Mesendoderm (in vitro differentiated cells): ENCODE measurements around the gene KIF16B.

Experiments
- DNase-seq: peaks from one replicate; pipeline ENCODE4 v3.0.0; 2013
- H2AK5ac ChIP-seq: 2 replicates; pipeline ENCODE4 v1.6.1; 2013; ENCODE audit warnings: low read length, inconsistent platforms
- H2BK120ac ChIP-seq: 2 replicates; pipeline ENCODE4 v1.6.1; 2013; ENCODE audit warnings: low read depth, mild to moderate bottlenecking, low read length, moderate library complexity, mixed read lengths
- H2BK15ac ChIP-seq: replicated peaks from 2 replicates; pipeline ENCODE4 v1.6.1; 2013; ENCODE audit warnings: low read depth, mild to moderate bottlenecking, moderate library complexity
- H2BK5ac ChIP-seq: 2 replicates; pipeline ENCODE4 v1.6.1; 2013; ENCODE audit warnings: low read length, inconsistent platforms
- H3K18ac ChIP-seq: 2 replicates; pipeline ENCODE4 v1.6.1; 2013; ENCODE audit warnings: mild to moderate bottlenecking, low read length, mixed read lengths
- H3K23ac ChIP-seq: one replicate; pipeline ENCODE4 v1.6.1; 2013; ENCODE audit warnings: low read length
- H3K27ac ChIP-seq: 2 replicates; pipeline ENCODE4 v1.5.1; 2013; ENCODE audit warnings: low read depth, mild to moderate bottlenecking, inconsistent platforms, low read length, moderate library complexity
- H3K27me3 ChIP-seq: 2 replicates; pipeline ENCODE4 v1.6.1; 2013; ENCODE audit warnings: low read length, control low read depth, mild to moderate bottlenecking, inconsistent platforms; ENCODE audit not compliant: insufficient read depth, poor library complexity
- H3K36me3 ChIP-seq: 2 replicates; pipeline ENCODE4 v1.6.1; 2013; ENCODE audit warnings: low read length, inconsistent platforms; ENCODE audit not compliant: control insufficient read depth, insufficient read depth
- H3K4ac ChIP-seq: one replicate; pipeline ENCODE4 v1.6.1; 2013; ENCODE audit warnings: low read depth, mild to moderate bottlenecking, low read length, moderate library complexity
- H3K4me1 ChIP-seq: 2 replicates; pipeline ENCODE4 v1.6.1; 2013; ENCODE audit warnings: low read depth, low read length, inconsistent platforms; ENCODE audit not compliant: control insufficient read depth
- H3K4me2 ChIP-seq: 2 replicates; pipeline ENCODE4 v1.6.1; 2013; ENCODE audit warnings: low read length
- H3K4me3 ChIP-seq: 2 replicates; pipeline ENCODE4 v1.5.1; 2013; ENCODE audit warnings: mild to moderate bottlenecking, low read length
- H3K56ac ChIP-seq: one replicate; pipeline ENCODE4 v1.6.1; 2013; ENCODE audit warnings: low read length
- H3K79me1 ChIP-seq: 2 replicates; pipeline ENCODE4 v1.6.1; 2013; ENCODE audit warnings: low read length, inconsistent platforms
- H3K79me2 ChIP-seq: 2 replicates; pipeline ENCODE4 v1.6.1; 2013; ENCODE audit warnings: mild to moderate bottlenecking, low read length; ENCODE audit not compliant: control insufficient read depth, insufficient read depth
- H3K9ac ChIP-seq: 2 replicates; pipeline ENCODE4 v1.6.1; 2013; ENCODE audit warnings: low read length, inconsistent platforms
- H4K5ac ChIP-seq: one replicate; pipeline ENCODE4 v1.6.1; 2013; ENCODE audit warnings: low read length
- H4K8ac ChIP-seq: one replicate; pipeline ENCODE4 v1.6.1; 2013; ENCODE audit warnings: low read depth, mild to moderate bottlenecking, control low read depth, low read length, moderate library complexity
- WGBS: extraction: QIAGEN DNeasy Blood & Tissue Kit; methylation state at CpG from one replicate; pipeline ENCODE4 v1.1.7; 2013; ENCODE audit warnings: low lambda C conversion rate, missing lambda C conversion rate; ENCODE audit not compliant: insufficient coverage; ENCODE audit errors: extremely low coverage; 5-methylcytosine and 5-hydroxymethylcytosine counted together

The KIF16B gene

GRCh38 chr20:16419138-16419715 is 154.0 kb downstream of the KIF16B start:
- Histone ChIP-seq H3K4ac (no peak overlapping the region), H3K79me2 (no peaks in the 10 kb centered on the region), H3K27me3 (no peaks in the 10 kb centered on the region), H4K8ac (no peak overlapping the region), H3K4me3 (no peak overlapping the region), H3K23ac (no peak overlapping the region), H4K5ac (no peak overlapping the region), H3K4me1 (peaks cover 1% of the 10 kb centered on the region), H2BK120ac (no peak overlapping the region), H2AK5ac (no peak overlapping the region), H3K9ac (no peak overlapping the region), H2BK5ac (no peak overlapping the region), H2BK15ac (no peak overlapping the region), H3K56ac (no peak overlapping the region), H3K36me3 (no peaks in the 10 kb centered on the region), H3K79me1 (no peaks in the 10 kb centered on the region), H3K27ac (no peak overlapping the region), H3K4me2 (no peak overlapping the region), H3K18ac (no peak overlapping the region)
- WGBS, result no CpG with 5 or more reads among the region's 2 CpGs
- DNase-seq, result no peak

GRCh38 chr20:16418616-16419015 is 154.6 kb downstream of the KIF16B start:
- WGBS, result no CpG with 5 or more reads among the region's 1 CpG
- no peak overlapping the region for H3K4ac ChIP-seq
- H2AK5ac ChIP-seq, result no peak overlapping the region
- no peak overlapping the region for H2BK120ac ChIP-seq
- no peak overlapping the region for H3K18ac ChIP-seq
- H3K4me3 ChIP-seq, result no peak overlapping the region
- H3K79me1 ChIP-seq, result no peaks in the 10 kb centered on the region
- DNase-seq, result no peak
- no peak overlapping the region for H3K4me2 ChIP-seq
- H4K5ac ChIP-seq, result no peak overlapping the region
- no peak overlapping the region for H4K8ac ChIP-seq
- H3K56ac ChIP-seq, result no peak overlapping the region
- H3K27me3 ChIP-seq, result no peaks in the 10 kb centered on the region
- no peaks in the 10 kb centered on the region for H3K36me3 ChIP-seq
- no peak overlapping the region for H3K27ac ChIP-seq
- no peak overlapping the region for H2BK5ac ChIP-seq
- no peak overlapping the region for H3K9ac ChIP-seq
- H3K23ac ChIP-seq, result no peak overlapping the region
- H2BK15ac ChIP-seq, result no peak overlapping the region
- H3K4me1 ChIP-seq, result peaks cover 1% of the 10 kb centered on the region
- no peaks in the 10 kb centered on the region for H3K79me2 ChIP-seq

- no peaks in the 10 kb centered on the region for H3K79me2 ChIP-seq
- H3K4me3 ChIP-seq, result no peak overlapping the region
- H3K79me1 ChIP-seq, result no peaks in the 10 kb centered on the region
- no peak overlapping the region for H4K5ac ChIP-seq
- H3K23ac ChIP-seq, result no peak overlapping the region
- H3K36me3 ChIP-seq, result no peaks in the 10 kb centered on the region
- no peak overlapping the region for H2BK5ac ChIP-seq
- H2BK120ac ChIP-seq, result no peak overlapping the region
- H3K4me1 ChIP-seq, result peaks cover 1% of the 10 kb centered on the region
- no peak overlapping the region for H3K4ac ChIP-seq
- no peak overlapping the region for H3K9ac ChIP-seq
- no peak overlapping the region for H3K27ac ChIP-seq
- WGBS, result no CpG with 5 or more reads among the region's 8 CpGs
- H3K4me2 ChIP-seq, result no peak overlapping the region
- DNase-seq, result no peak
- H4K8ac ChIP-seq, result no peak overlapping the region
- no peak overlapping the region for H2AK5ac ChIP-seq
- H3K56ac ChIP-seq, result no peak overlapping the region
- no peak overlapping the region for H2BK15ac ChIP-seq
- H3K18ac ChIP-seq, result no peak overlapping the region
- no peaks in the 10 kb centered on the region for H3K27me3 ChIP-seq
Observed at GRCh38 chr20:16417001-16417400, 156.2 kb downstream of the KIF16B start.

GRCh38 chr20:16415071-16416053 is 157.9 kb downstream of the KIF16B start:
- H3K9ac ChIP-seq, result no peak overlapping the region
- H2BK15ac ChIP-seq, result no peak overlapping the region
- no peak for DNase-seq
- no peak overlapping the region for H3K23ac ChIP-seq
- H3K79me2 ChIP-seq, result no peaks in the 10 kb centered on the region
- H3K56ac ChIP-seq, result no peak overlapping the region
- no peak overlapping the region for H4K5ac ChIP-seq
- H3K4ac ChIP-seq, result no peak overlapping the region
- no peaks in the 10 kb centered on the region for H3K27me3 ChIP-seq
- no peak overlapping the region for H2BK120ac ChIP-seq
- no peak overlapping the region for H3K18ac ChIP-seq
- no peaks in the 10 kb centered on the region for H3K4me1 ChIP-seq
- H3K4me2 ChIP-seq, result no peak overlapping the region
- no peak overlapping the region for H3K27ac ChIP-seq
- no CpG with 5 or more reads among the region's 4 CpGs for WGBS
- H3K36me3 ChIP-seq, result no peaks in the 10 kb centered on the region
- H3K79me1 ChIP-seq, result no peaks in the 10 kb centered on the region
- no peak overlapping the region for H4K8ac ChIP-seq
- H3K4me3 ChIP-seq, result no peak overlapping the region
- no peak overlapping the region for H2BK5ac ChIP-seq
- no peak overlapping the region for H2AK5ac ChIP-seq

- no peak overlapping the region for H3K4me3 ChIP-seq
- H2AK5ac ChIP-seq, result no peak overlapping the region
- no peak for DNase-seq
- no peak overlapping the region for H2BK120ac ChIP-seq
- H3K4me1 ChIP-seq, result no peaks in the 10 kb centered on the region
- H3K23ac ChIP-seq, result no peak overlapping the region
- no peak overlapping the region for H3K9ac ChIP-seq
- no peak overlapping the region for H3K4ac ChIP-seq
- H3K79me1 ChIP-seq, result no peaks in the 10 kb centered on the region
- H3K36me3 ChIP-seq, result no peaks in the 10 kb centered on the region
- H2BK5ac ChIP-seq, result no peak overlapping the region
- H4K8ac ChIP-seq, result no peak overlapping the region
- no CpG with 5 or more reads among the region's 1 CpG for WGBS
- H3K27me3 ChIP-seq, result no peaks in the 10 kb centered on the region
- no peaks in the 10 kb centered on the region for H3K79me2 ChIP-seq
- H3K56ac ChIP-seq, result no peak overlapping the region
- no peak overlapping the region for H4K5ac ChIP-seq
- no peak overlapping the region for H3K4me2 ChIP-seq
- H3K27ac ChIP-seq, result no peak overlapping the region
- no peak overlapping the region for H3K18ac ChIP-seq
- H2BK15ac ChIP-seq, result no peak overlapping the region
Observed at GRCh38 chr20:16412906-16413305, 160.3 kb downstream of the KIF16B start.
